Peyer's patch (tissue), 4 donors: Measurements from ENCODE around the gene MYOCD.

Source experiments
- POLR2A ChIP-seq, 2 donors: fragments of 450-650 bp; IDR thresholded peaks; one replicate each; pipeline ENCODE4 v1.5.1; 2017; ENCODE audit warnings: antibody characterized with exemption in 2 of 2, mild to moderate bottlenecking in 2 of 2, moderate library complexity in 2 of 2
- TF ChIP-seq, protein P1 (sequence below), 6 experiments: fragments of 450-650 bp in 4 of 6; fragments of 200-600 bp in 2 of 6; sonication (generic) in 1 of 6; IDR thresholded peaks; one replicate each; pipeline ENCODE4 v1.5.1; 2017 to 2019; ENCODE audit warnings: antibody characterized with exemption in 6 of 6, mild to moderate bottlenecking in 3 of 6, moderate library complexity in 1 of 6

DNA sequence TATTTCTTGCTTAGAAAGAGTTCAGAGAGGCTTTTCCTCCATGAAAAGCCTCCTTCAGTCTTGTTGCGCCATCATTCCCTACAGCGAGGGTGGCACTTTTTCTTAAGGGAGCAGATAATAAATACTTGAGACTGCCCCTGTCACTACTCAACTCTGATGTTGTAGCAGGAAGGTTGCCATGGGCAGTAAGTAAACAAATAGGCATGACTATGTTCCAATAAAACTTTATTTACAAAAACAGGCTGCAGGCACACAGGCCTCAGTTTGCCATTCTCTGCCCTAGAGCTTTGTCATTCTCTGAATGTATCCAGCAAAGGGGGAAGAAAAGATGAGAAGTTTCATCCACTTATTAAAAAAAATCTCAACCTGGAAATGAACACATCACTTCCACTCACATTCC is 60.4 kb downstream of the MYOCD start:
- TF ChIP-seq, protein P1, sequence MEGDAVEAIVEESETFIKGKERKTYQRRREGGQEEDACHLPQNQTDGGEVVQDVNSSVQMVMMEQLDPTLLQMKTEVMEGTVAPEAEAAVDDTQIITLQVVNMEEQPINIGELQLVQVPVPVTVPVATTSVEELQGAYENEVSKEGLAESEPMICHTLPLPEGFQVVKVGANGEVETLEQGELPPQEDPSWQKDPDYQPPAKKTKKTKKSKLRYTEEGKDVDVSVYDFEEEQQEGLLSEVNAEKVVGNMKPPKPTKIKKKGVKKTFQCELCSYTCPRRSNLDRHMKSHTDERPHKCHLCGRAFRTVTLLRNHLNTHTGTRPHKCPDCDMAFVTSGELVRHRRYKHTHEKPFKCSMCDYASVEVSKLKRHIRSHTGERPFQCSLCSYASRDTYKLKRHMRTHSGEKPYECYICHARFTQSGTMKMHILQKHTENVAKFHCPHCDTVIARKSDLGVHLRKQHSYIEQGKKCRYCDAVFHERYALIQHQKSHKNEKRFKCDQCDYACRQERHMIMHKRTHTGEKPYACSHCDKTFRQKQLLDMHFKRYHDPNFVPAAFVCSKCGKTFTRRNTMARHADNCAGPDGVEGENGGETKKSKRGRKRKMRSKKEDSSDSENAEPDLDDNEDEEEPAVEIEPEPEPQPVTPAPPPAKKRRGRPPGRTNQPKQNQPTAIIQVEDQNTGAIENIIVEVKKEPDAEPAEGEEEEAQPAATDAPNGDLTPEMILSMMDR (IDR thresholded peaks at IDR 0.05), result no peak
- no peak for TF ChIP-seq POLR2A (IDR thresholded peaks at IDR 0.05)
